HG02852 (cell line): Measurements from ENCODE around the gene GPRC5B.

Experiments
- ATAC-seq: cut with Tn5 transposase; IDR thresholded peaks from one replicate; pipeline ENCODE4 v1.9.1; 2021; ENCODE audit warnings: mild to moderate bottlenecking, moderate library complexity; ENCODE audit not compliant: unreplicated experiment

GPRC5B gene

DNA sequence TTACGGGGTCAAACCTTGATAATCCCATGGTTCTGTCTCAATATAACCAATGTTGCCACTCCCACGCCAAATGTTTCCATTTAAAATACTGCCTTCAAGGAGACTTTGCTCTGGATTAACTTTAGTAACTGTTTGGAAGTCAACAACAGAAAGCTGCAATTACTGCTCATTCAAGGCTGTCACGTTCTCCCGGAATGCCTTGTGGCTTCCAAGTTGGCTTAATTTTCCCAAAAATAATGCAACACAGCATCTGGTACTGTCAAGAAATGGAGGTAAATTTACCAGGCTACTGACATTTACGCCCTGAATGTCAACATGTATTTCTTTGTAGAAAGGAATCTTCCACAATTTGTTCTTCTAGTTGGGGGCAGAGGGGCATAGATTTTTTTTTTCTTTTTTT, 38.2 kb downstream of the GPRC5B start:
- ATAC-seq, result no peak

DNA sequence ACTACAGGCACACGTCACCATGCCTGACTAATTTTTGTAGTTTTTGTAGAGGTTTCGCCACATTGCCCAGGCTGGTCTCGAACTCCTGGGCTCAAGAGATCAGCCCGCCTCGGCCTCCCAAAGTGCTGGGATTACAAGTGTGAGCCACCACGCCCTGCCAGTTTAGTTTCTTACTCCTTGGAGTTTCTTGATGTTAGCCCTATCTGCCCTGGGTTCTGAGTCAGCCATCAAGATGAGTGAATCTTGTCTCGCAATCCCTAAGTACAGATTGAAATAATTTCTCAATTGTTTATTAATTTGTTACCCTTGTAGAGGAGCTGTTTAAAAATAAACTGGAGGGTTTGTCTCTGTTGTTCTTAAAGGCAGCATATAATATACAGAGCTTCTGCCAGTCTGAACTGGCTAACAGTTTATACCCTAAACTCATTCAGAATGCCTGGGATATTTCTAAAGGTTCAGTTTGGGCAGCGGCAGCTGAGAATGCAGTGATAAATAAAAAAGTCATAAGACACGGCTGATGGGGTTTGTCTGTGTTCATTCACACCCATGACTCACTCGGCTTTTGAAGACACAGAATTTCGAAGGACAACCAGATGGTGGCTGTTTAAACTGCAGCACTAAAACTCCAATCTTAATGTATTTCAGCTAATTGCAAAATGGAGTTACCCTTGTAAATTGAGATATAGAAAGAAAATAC, 39.6 kb downstream of the GPRC5B start:
- no peak for ATAC-seq

DNA sequence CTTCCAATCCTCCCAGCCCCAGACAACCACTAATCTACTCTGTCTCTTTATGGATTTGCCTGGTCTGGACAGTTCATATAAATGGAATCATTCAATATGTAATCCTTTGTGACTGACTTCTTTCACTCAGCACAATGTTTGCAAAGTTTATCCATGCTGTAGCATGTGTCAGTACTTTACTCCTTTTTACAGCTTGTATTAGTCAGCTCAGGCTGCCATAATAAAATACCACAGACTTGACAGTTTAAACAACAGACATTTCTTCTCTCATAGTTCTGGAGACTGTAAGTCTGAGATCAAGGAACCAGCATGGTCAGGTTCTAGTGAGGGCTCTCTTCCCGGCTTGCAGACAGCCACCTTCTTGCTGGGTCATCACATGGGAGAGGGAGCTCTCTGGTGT, 41.3 kb downstream of the GPRC5B start:
- ATAC-seq, result no peak

DNA sequence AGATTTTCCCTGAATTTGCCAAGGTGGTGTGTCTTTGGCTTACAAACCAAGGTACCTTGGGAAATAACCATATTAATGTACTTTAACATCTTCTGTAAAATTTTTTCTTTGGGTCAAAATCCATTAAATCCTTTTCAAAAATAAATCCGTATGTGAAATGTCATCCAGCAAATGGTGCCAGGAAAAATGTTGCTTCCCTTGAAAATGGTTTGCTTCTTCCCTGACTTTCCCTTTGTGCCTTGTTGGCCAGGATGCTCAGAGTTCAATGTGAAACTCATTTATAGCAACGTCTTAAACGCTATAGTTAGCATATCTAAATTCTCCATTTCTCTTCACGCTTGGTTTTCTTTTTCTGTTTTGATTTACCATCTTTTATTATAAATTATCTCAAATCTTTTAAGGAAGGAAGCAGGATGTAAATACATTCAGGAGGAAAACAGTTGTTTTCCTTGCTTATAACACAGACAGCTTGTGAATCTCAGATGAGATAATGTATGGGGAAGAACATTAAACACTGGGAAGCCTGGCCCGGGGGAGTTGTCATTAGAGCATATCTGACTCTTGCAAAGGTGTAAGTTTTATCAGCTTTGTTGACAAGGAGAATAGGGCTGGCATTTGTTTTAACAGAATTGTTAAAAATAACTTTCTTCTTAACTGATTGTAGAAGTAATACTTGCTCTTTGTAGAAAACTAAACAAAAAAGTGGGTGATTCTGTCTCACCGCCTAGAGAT, 42.1 kb downstream of the GPRC5B start:
- ATAC-seq, result no peak

DNA sequence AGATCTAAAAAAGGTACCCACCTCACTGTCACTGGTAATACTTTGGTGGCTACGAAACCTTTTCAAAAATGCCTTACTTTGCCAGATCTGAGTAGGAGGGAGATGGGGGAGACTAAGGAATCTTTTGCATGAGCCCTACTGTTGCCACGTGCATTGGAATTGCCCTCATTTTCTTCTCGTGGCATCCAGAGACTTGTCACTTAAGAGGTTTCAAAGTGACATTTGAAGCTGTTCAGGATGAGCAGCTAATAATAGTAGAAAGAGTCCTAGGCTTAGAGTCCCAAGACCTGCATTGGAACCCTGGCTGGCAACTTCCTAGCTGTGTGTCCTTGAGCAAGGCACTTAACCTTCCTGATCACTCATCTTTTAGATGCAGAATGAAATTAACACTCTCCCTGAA, 43.5 kb downstream of the GPRC5B start:
- ATAC-seq, result no peak

DNA sequence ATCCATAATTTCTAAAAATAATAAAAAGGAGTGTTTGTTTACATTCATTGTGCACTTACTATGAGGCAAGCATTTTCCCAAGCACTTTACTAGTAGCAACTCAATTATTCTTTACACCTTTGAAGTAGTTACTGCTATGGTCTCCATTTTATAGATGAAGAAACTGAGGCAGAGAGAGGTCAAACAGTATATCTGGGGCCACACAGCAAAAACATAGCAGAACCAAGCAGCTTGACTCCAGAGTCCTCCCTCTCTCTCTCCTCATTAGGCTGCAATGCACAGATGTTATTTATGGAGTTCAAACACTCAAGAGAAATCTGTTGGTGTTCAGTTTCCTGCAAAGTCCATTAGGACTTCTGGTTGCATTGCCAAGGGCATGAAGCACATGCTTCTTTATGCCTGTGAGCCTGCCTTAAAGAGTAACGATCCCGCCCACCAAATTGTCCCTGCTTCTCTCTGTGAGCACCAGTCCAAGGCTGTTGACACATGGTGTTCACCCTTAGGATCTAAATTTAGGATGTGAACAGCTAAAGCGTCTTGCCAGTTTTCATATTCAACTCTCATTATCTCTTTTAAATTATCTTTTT, 44.0 kb downstream of the GPRC5B start:
- ATAC-seq, result no peak

DNA sequence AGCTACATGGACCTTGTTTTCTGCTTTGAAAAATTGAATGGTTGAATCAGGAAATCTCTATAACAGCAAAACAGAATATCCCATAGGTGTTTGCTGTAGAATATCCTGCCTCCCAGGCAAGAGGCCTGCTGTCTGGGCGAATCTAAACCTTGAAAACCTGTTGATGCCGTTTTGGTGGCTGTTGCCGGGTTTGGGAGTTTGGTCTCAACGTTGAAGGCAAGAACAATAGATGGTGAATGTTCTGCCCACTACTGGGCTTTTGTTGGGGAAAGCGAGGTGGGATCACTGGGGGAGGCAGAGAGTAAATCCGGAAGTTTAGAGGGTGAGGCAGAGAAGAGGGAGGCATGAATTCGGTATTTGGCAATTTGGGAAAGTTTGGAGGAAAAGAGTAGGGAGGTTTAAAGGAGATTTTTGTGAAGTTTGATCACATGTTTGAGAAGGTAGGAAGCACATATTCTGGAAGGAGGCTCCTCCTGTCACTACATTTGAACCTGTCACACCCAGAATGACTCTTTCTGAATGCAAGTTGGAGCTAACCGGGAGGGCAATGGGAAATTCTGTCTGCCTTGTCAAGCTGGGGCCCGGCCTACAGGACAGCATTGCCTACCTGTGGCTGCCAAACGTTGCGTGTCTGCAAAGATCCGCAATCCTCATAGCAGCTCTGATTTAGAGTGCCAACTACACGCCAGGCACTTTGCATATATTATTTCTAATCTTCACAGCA, 46.5 kb downstream of the GPRC5B start:
- ATAC-seq, result no peak

DNA sequence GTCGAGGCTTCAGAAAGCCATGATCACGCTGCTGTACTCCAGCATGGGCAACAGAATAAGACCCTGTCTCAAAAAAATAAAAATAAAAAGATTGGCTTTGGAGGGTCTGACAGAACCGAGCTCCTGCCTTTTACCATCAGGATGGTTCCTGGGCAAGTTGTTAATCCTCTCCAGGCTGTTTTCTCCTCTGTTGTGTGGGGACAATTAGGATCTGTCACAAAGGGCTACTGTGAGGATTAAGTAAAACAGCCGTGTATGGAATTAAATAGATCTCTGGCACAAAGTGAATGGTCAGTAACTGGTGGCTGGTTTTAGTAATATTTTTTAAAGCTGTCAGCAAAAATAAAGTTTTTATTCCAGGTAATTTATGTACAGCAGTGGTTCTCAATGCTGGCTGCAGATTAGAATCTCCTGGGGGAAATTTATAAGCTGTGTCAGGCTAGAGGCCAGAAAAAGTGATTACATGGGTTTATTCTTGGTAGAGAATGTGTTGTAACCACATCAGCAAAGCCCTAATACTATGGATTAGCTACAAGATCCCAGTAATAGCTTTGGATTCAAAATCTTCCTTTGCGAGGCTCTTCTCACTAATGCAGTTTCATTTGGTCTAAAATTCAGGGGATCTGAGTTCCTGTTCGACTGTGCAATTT, 47.2 kb downstream of the GPRC5B start:
- ATAC-seq, result no peak

DNA sequence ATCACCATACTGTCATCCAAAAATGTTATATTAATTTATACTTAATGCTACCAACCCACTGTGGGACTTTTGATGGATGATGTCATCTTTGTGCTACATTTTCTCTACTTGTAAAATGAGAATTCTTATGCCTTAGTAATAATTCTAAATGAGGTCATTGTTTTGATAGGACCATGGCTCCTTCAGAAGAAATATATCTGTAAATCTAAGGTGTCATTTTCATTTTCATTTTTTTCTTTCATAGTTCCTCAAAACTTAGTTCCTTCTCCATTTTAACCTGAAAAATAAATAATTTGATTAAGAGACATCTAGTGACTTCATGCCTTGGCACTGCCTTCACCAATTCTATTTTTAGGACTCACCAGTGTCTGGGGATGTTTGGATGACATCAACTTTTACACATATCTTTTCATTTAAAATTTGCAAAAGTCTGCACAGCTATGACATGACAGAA, 48.7 kb downstream of the GPRC5B start:
- no peak for ATAC-seq

DNA sequence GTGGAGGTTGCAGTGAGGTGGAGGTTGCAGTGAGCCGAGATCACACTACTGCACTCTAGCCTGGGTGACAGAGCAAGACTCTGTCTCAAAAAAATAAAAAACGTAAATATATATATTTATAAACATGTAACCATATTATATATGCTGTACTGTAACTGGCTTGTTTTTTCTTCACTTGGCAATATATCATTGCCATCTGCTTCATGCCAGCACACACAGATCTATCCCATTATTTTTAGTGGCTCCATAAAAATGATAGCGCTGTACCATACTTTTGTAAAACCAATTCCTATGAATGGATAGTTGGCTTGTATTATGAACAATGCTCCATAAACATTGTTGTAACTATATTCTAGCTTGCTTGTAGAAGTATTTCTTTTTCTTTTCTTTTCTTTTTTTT, 49.5 kb downstream of the GPRC5B start:
- ATAC-seq, result no peak

DNA sequence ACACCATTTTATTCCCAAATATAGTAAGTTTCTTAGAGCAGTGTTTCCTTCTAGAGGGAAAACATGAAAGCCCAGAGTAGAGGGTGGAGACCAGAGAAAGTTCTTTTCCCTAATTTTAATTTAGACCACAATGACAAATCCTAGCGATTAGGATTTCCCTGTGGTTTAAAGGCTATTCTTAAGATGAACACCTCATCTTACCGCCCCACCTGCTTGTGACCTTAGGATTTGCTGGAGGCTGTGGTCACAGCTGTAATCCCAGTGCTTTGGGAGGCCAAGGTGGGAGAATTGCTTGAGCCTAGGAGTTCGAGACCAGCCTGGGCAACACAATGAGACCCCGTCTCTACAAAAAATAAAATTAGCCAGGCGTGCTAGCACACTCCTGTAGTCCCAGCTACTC, 51.1 kb downstream of the GPRC5B start:
- ATAC-seq, result no peak

DNA sequence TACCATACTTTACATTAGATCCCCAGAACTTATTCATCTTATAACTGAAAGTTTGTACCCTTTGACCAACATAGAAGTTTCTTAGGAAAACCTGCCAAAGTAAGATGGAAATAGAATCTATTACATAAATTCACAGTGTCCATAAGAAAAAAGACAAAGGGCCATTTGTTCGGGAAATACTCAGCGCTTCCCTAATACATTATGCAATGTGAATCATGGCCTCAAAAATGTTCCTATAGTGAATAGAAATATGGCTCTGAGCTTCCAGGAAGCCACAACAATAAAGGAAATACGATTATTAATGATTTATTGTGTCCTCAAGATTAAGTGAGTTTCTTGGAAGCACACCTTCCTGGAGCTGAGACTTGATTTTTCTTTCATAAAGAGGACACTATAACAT, 51.5 kb downstream of the GPRC5B start:
- no peak for ATAC-seq

DNA sequence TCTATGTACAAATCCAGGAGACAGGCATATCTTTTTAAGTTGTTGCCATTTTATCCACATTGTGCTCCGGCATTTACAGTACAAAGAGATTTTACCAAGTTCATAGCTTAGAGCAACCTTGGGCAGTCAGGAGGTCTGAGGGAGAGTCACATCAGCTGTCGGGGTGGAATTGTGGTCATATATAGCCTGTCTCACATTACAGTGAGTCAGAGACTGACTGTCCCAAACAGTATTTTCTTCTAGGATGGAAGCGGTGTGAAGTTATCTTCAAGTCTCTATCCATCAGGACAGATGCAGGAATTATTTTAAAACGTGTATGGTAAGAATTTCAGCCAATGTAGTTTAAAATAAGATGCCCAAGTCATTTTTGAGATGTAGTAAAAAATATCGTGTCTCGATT, 53.0 kb downstream of the GPRC5B start:
- no peak for ATAC-seq

DNA sequence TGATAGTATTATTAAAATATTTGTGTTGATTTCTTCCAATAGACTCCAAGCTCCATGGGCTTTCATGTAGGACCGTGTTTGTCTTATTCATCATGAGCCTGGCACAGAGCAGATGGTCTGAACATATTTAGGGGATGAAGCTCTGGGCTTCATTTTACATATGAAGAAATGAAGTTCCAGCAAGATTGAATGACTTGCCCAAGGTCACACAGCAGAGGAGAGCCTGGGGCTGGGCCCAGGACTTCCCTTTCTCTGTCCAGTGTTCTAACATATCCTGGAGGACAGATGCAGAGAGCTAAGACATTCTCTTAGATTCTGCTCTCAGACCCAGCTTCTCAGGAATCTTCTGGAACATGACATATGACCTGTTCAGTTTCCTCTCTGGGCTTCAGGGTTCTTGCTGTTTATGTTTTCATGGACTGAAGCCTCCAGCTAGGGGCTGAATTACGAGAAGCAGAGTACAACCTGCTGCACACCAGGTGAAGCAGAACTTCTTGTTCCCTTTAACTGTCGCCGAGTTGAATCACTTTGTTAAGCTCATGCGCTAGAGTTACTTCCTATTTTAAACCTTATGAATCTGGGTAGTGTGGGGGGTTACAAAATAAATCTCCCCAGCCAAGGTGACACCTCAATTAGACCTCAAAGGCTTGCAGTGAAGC, 53.6 kb downstream of the GPRC5B start:
- ATAC-seq, result no peak

DNA sequence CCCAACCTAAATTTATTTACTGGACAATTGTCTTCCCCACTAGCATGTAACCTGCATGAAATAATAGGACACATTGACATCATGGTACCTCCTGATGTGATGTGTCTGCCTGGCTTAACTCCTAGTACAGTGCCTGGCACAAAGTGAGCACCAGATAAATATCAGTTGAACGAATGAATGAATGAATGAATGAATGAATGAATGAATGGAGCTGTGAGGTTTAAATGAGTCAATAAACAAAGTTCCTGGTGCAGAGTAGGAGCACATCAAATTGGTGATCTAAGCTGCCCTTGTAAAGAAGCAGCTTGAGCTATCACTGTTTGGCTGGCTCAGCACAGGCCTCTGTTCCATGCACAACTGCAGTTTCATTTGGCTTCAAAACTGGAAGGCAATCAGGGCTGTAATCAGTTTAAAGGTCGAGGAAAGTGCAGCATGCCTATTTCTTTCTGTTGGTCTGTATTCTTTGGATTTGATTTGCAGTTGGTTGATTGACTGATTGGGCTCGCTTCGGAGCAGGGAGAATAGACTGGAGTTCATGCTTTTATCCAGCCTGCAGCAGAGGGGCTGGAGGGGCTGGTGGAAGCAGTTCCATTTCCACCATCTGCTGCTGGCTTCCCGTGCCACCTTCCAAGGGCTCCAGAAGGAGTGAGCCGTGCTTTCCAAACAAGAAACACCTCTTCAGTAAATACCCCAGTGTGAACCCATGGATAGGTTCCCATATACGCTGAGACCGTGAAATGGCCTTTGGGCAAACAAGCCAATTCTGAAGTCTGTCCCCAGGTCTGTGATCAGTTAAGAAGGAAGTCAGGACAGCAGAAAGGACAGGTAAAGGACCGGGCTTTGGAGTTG, 54.6 kb downstream of the GPRC5B start:
- no peak for ATAC-seq

DNA sequence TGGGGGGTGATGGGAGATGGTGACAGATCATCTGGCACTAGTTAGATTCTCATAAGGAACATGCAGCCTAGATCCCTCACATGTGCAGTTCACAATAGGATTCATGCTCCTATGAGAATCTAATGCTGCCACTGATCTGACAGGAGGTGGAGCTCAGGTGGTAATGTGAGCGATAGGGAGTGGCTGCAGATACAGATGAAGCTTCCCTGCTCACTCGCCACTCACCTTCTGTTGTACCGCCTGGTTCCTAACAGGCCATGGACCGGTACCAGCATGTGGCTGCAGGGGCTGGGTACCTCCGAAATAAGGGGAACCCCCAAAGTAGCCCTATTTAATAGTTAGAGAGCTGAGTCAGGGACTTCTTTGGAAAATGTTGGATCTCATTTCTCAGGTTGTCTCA, 60.4 kb downstream of the GPRC5B start:
- ATAC-seq, result no peak

DNA sequence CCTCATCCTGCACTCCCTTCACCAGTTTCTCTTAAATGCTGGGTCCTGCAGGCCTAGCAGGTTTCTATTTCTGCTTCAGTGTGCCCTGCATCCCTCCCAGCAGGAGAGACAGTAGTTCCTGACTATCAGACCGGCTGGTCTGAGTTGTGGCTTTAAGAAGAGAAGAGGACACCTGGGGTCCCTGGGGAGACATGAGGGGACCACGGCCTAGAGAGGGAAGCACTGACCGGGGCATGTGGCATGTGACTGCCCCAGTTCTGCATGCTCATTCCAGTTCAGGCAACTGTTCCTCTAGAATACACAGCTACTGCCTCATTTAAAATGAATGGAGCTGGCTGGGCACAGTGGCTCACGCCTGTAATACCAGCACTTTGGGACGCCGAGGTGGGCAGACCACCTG, 61.3 kb downstream of the GPRC5B start:
- no peak for ATAC-seq

DNA sequence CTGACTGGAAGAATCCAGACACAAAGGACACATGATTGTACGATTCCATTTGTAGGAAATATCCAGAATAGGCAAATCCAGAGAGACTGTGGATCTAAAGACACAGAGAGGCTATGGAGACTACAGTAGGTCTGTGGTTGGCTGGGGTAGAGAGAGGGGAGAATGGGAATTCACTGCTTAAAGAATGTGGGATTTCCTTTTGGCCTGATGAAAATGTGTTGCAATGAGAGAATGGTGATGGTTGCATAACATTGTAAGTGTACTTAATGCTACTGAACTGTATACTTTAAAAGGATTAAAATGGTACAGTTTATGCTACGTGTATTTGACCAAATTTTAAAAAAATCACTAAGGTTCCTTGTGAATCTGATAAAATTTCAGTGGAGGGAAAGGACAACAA, 62.1 kb downstream of the GPRC5B start:
- no peak for ATAC-seq

DNA sequence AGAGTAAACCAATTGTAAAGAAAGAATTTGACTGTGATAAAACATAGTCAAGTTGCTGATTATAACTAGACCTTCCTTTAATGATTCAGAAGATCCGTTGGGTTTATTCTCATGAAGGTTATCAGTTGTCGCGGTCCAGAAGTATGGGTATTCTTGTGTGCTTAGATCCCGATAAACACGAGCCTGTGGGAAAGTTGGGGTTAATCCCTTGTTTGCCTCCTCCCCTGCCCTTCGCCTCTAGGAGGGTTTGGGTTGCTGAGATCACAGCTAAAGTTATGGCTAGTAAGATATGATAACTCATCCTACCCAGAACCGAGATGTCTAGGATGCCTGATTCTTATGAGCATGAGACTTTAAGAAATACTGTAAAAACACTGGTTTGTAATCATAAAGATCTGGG, 66.8 kb downstream of the GPRC5B start:
- ATAC-seq, result no peak

DNA sequence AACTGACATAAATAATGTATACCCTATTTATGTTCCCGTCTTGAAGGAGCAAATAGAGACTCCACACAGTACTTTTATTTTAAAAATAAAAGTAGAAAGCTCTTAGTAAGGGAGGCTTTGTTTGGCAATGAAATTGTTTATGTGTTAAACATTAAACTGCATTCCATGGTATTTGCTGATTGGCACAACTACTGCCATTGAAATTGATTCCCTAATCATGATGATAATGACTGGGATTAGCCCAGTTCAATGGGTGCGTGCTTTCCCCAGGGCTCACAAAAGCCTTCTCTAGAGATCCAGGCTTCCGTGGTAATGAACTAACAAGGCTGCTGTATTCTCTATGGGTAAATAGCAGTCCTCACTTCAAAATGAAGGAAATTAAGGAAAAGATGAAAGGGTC, 67.5 kb downstream of the GPRC5B start:
- ATAC-seq, result no peak
